ENCODE measurements around the gene XYLT2. TPM values are rescaled to one million over a fixed set of nuclear protein-coding genes. Genes with fewer than 3 reads are reported as not detected.

XYLT2 gene
- total and polyA plus RNA-seq, 9 of the 15 experiments (the other 6 are each of a cell fraction or from before 2014, with no cell fraction given), result 0.63 to 9.1 (median 4.3) TPM

DNA sequence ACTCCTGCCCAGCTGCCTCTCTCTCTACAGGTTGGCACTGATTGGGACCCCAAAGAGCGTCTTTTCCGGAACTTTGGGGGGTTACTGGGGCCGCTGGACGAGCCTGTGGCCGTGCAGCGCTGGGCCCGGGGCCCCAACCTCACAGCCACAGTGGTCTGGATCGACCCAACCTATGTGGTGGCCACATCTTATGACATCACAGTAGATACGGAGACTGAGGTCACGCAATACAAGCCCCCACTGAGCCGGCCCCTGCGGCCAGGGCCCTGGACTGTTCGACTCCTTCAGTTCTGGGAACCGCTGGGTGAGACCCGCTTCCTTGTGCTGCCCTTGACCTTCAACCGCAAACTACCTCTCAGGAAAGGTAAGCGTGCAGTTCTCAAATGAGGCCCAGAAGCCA, 12.3 kb downstream of the XYLT2 start:
- no peak overlapping the region for H3K4me2 ChIP-seq (ENCODE audit: insufficient read depth, low read length)
- CTCF ChIA-PET (ENCODE audit: low intra/inter-chr PET ratio), result no interaction called here
- FAIRE-seq (no peak), DNase-seq (ENCODE audit: extremely low read depth in 1 of 4, low spot score in 3 of 4) (no peak), ATAC-seq (no peak)
- H3K27me3 ChIP-seq (ENCODE audit: control insufficient read depth in 2 of 2, insufficient read depth in 2 of 2, low read length in 2 of 2), result no peaks in the 10 kb centered on the region; a peak in 1 of 5 replicates
- peaks cover 10% of the 10 kb centered on the region for H4K20me1 ChIP-seq (replicated peaks; ENCODE audit: control insufficient read depth, insufficient read depth, low read length)
- H3K9ac ChIP-seq (ENCODE audit: insufficient read depth in 1 of 2, low read depth in 2 of 2, low read length in 2 of 2), result no peak overlapping the region
- H3K36me3 ChIP-seq (ENCODE audit: control insufficient read depth, insufficient read depth, low read length), result peaks cover 66% of the 10 kb centered on the region; the same call in 2 of the 3 replicates
- H3K27ac ChIP-seq (ENCODE audit: extremely low read depth, low read depth, low read length), result no peak overlapping the region
- no peak overlapping the region for H3K4me3 ChIP-seq
- H3K9me1 ChIP-seq (ENCODE audit: control insufficient read depth, insufficient read depth, low read length), result no peaks in the 10 kb centered on the region
- POLR2A ChIA-PET, result interaction anchor here (1.2 to 1.4 kb wide), 2 partner anchors 9 to 10 kb away, joined by 3 to 5 read pairs; no protein-coding TSS in a partner anchor
- WGBS (ENCODE audit: insufficient coverage, low coverage, missing lambda C conversion rate), result 91% methylated on average over 16 of the region's 17 CpGs
- intact Hi-C loops (cut with micrococcal nuclease) (no loop called here), in situ Hi-C loops (cut with MboI) (no loop called here)
- no TSS peak for BruUV-seq (replicated peaks)
- TF ChIP-seq NEUROD1 (IDR thresholded peaks at IDR 0.05; ENCODE audit: borderline replicate concordance, low read depth, low read length, partially characterized antibody) (no peak), RBFOX2 (IDR thresholded peaks at IDR 0.05; ENCODE audit: low read depth, low read length) (0 out of 2 replicates have a peak, but pooled peaks have one; percentile 30), POLR2G (IDR thresholded peaks at IDR 0.05; ENCODE audit: low read depth, low read length) (peak; percentile 37; the same call in 1 of the 2 replicates), NUFIP1 (IDR thresholded peaks at IDR 0.05; ENCODE audit: partially characterized antibody) (no peak), ZC3H4 (CRISPR knock-in tag; IDR thresholded peaks at IDR 0.05; ENCODE audit: borderline replicate concordance) (no peak), MEF2A (IDR thresholded peaks at IDR 0.05; ENCODE audit: control insufficient read depth, low read depth, low read length) (no peak), ZNF274 (IDR thresholded peaks at IDR 0.05; ENCODE audit: borderline replicate concordance, low read depth, low read length) (no peak)
- peaks cover 17 to 47% of the 10 kb centered on the region in 2 experiments for H3K4me1 ChIP-seq (replicated peaks in 1 of 2; ENCODE audit: control insufficient read depth in 2 of 2, insufficient read depth in 2 of 2, low read length in 2 of 2)
- no peak overlapping the region for H2AFZ ChIP-seq (ENCODE audit: low read depth, low read length)
- no peaks in the 10 kb centered on the region; the same call in 2 of the 3 replicates for H3K79me2 ChIP-seq (ENCODE audit: control insufficient read depth, insufficient read depth, low read length)
- H3K9me3 ChIP-seq (replicated peaks; ENCODE audit: control insufficient read depth, insufficient read depth, low read depth, low read length), result no peaks in the 10 kb centered on the region

Measured in K562 (cell line).